Sigmoid colon (tissue), 4 donors: ENCODE results near the gene LPP.

Experiments
- EP300 ChIP-seq, 4 donors: sonication (generic); formaldehyde crosslinking; IDR thresholded peaks; one replicate each; pipeline ENCODE4 v1.6.1; 2017; ENCODE audit warnings: antibody characterized with exemption in 4 of 4
- POLR2A ChIP-seq, 2 donors: fragments of 450-650 bp; IDR thresholded peaks; one replicate each; pipeline ENCODE4 v1.6.1; 2016; ENCODE audit warnings: antibody characterized with exemption in 2 of 2, mild to moderate bottlenecking in 2 of 2, moderate library complexity in 2 of 2
- POLR2AphosphoS5 ChIP-seq, 4 donors: sonication (generic); formaldehyde crosslinking; IDR thresholded peaks; one replicate each; pipeline ENCODE4 v1.6.1; 2017; ENCODE audit warnings: antibody characterized with exemption in 4 of 4
- TF ChIP-seq, protein P1 (sequence below), 4 experiments: fragments of 450-650 bp in 3 of 4; fragments of 200-600 bp in 1 of 4; IDR thresholded peaks; one replicate each; pipeline ENCODE4 v1.5.1; 2016 to 2019; ENCODE audit warnings: antibody characterized with exemption in 4 of 4, mild to moderate bottlenecking in 3 of 4, moderate library complexity in 2 of 4

DNA sequence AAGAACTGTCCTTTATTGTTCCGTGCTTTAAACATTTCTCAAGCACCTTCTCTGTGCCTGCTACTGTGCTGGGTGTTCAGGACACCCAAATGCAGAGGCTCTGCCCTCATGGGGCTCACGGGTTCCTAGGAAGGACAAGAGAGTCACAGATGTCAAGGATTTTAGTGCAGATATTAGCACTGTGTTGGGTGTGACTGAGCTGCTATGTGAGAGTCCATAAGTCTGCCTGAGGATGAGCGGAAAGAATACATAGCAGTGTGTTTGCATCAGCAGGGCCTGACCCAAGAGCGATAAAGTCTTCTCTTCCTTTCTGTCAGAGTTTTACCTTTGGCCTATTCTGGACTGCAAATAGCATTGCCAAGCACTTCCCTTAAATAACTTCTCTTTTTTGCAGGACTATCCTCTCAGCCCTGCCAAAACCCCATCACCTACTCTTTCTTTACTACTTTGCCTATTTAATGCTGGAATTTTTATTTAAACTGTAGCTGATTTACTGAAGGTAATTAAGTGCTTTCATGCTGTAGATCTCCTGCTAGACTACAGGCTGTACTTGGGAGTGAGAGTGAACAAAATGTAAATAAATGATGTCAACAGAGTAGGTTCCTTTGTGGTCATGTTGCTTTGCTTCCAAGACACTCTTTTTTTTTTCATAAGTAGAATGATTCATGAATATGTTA is 558.4 kb downstream of the LPP start:
- TF ChIP-seq, protein P1, sequence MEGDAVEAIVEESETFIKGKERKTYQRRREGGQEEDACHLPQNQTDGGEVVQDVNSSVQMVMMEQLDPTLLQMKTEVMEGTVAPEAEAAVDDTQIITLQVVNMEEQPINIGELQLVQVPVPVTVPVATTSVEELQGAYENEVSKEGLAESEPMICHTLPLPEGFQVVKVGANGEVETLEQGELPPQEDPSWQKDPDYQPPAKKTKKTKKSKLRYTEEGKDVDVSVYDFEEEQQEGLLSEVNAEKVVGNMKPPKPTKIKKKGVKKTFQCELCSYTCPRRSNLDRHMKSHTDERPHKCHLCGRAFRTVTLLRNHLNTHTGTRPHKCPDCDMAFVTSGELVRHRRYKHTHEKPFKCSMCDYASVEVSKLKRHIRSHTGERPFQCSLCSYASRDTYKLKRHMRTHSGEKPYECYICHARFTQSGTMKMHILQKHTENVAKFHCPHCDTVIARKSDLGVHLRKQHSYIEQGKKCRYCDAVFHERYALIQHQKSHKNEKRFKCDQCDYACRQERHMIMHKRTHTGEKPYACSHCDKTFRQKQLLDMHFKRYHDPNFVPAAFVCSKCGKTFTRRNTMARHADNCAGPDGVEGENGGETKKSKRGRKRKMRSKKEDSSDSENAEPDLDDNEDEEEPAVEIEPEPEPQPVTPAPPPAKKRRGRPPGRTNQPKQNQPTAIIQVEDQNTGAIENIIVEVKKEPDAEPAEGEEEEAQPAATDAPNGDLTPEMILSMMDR (IDR thresholded peaks at IDR 0.05), result no peak
- TF ChIP-seq POLR2A (IDR thresholded peaks at IDR 0.05) (no peak), EP300 (IDR thresholded peaks at IDR 0.05) (peak in 3 of 4 donors; percentile 43 to 88 (median 86)), POLR2AphosphoS5 (IDR thresholded peaks at IDR 0.05) (peak; percentile 50 to 74 (median 72))
